H9 (cell line): ENCODE results near the gene GPC1. TPM values are rescaled to one million over a fixed set of nuclear protein-coding genes. Genes with fewer than 3 reads are reported as not detected.

Source experiments
- DNase-seq: peaks from one replicate; pipeline ENCODE4 v3.0.0-alpha.2; 2017
- H2AFZ ChIP-seq: one replicate; pipeline ENCODE4 v1.6.1; 2013; ENCODE audit warnings: mild to moderate bottlenecking, low read length, control low read depth, moderate library complexity
- H2AK5ac ChIP-seq: 2 replicates; pipeline ENCODE4 v1.6.1; 2013; ENCODE audit warnings: low read length, control low read depth, mixed read lengths; ENCODE audit not compliant: insufficient read length
- H2BK120ac ChIP-seq: one replicate; pipeline ENCODE4 v1.6.1; 2013; ENCODE audit warnings: low read depth, mild to moderate bottlenecking, low read length, control low read depth, inconsistent platforms; ENCODE audit not compliant: poor library complexity, severe bottlenecking
- H2BK12ac ChIP-seq: 2 replicates; pipeline ENCODE4 v1.6.1; 2013; ENCODE audit warnings: low read length, control low read depth, mixed read lengths, low read depth; ENCODE audit not compliant: insufficient read length
- H2BK15ac ChIP-seq: 2 replicates; pipeline ENCODE4 v1.6.1; 2013; ENCODE audit warnings: low read depth, low read length, control low read depth
- H2BK20ac ChIP-seq: one replicate; pipeline ENCODE4 v1.6.1; 2013; ENCODE audit warnings: low read depth, mild to moderate bottlenecking, low read length, control low read depth, inconsistent platforms; ENCODE audit not compliant: poor library complexity, severe bottlenecking
- H2BK5ac ChIP-seq: 2 replicates; pipeline ENCODE4 v1.6.1; 2013; ENCODE audit warnings: low read length, control low read depth, mixed read lengths; ENCODE audit not compliant: insufficient read length
- H3K14ac ChIP-seq: 2 replicates; pipeline ENCODE4 v1.6.1; 2013; ENCODE audit warnings: low read length, control low read depth; ENCODE audit not compliant: insufficient read depth
- H3K18ac ChIP-seq: 2 replicates; pipeline ENCODE4 v1.6.1; 2013; ENCODE audit warnings: low read depth, mild to moderate bottlenecking, mixed read lengths, low read length, control low read depth; ENCODE audit not compliant: insufficient read length
- H3K23ac ChIP-seq: 2 replicates; pipeline ENCODE4 v1.6.1; 2013; ENCODE audit warnings: low read length, control low read depth, mixed read lengths, low read depth; ENCODE audit not compliant: insufficient read length
- H3K23me2 ChIP-seq: 2 replicates; pipeline ENCODE4 v1.6.1; 2013; ENCODE audit warnings: low read depth, mild to moderate bottlenecking, mixed read lengths, low read length, control low read depth; ENCODE audit not compliant: insufficient read length, poor library complexity, severe bottlenecking
- H3K27ac ChIP-seq: 2 replicates; pipeline ENCODE4 v1.5.1; 2013; ENCODE audit warnings: low read length, control low read depth, mixed read lengths, low read depth; ENCODE audit not compliant: insufficient read length
- H3K27me3 ChIP-seq: 2 replicates; pipeline ENCODE4 v1.6.1; 2013; ENCODE audit warnings: low read length, control low read depth, inconsistent platforms; ENCODE audit not compliant: insufficient read depth
- H3K4ac ChIP-seq: 2 replicates; pipeline ENCODE4 v1.6.1; 2013; ENCODE audit warnings: low read depth, mild to moderate bottlenecking, control low read depth, inconsistent platforms, low read length, moderate library complexity
- H3K4me1 ChIP-seq: 2 replicates; pipeline ENCODE4 v1.6.1; 2013; ENCODE audit warnings: low read length, control low read depth, inconsistent platforms; ENCODE audit not compliant: insufficient read depth
- H3K4me2 ChIP-seq: 2 replicates; pipeline ENCODE4 v1.6.1; 2013; ENCODE audit warnings: low read length, control low read depth, mixed read lengths; ENCODE audit not compliant: insufficient read length, insufficient read depth
- H3K56ac ChIP-seq: 2 replicates; pipeline ENCODE4 v1.6.1; 2013; ENCODE audit warnings: low read depth, mild to moderate bottlenecking, mixed read lengths, low read length, control low read depth; ENCODE audit not compliant: insufficient read length
- H3K79me1 ChIP-seq: 2 replicates; pipeline ENCODE4 v1.6.1; 2013; ENCODE audit warnings: low read depth, mild to moderate bottlenecking, moderate library complexity, low read length, control low read depth, inconsistent platforms; ENCODE audit not compliant: insufficient read depth, poor library complexity, severe bottlenecking
- H3K79me2 ChIP-seq: 2 replicates; pipeline ENCODE4 v1.6.1; 2013; ENCODE audit warnings: low read length, control low read depth, inconsistent platforms; ENCODE audit not compliant: insufficient read depth
- H3K9ac ChIP-seq: 2 replicates; pipeline ENCODE4 v1.6.1; 2013; ENCODE audit warnings: low read length, control low read depth, mixed read lengths; ENCODE audit not compliant: insufficient read length; ENCODE audit errors: extremely low read depth
- H3K9me3 ChIP-seq: one replicate; pipeline ENCODE4 v1.6.1; 2013; ENCODE audit warnings: low read depth, low read length, inconsistent platforms; ENCODE audit not compliant: control insufficient read depth
- H3T11ph ChIP-seq: one replicate; pipeline ENCODE4 v1.6.1; 2013; ENCODE audit warnings: mild to moderate bottlenecking, low read length, control low read depth, inconsistent platforms
- H4K20me1 ChIP-seq: one replicate; pipeline ENCODE4 v1.6.1; 2013; ENCODE audit not compliant: control insufficient read depth, insufficient read length, insufficient read depth
- H4K5ac ChIP-seq: 2 replicates; pipeline ENCODE4 v1.6.1; 2013; ENCODE audit warnings: low read depth, mild to moderate bottlenecking, mixed read lengths, low read length, control low read depth; ENCODE audit not compliant: insufficient read length
- H4K8ac ChIP-seq: replicated peaks from 2 replicates; pipeline ENCODE4 v1.6.1; 2013; ENCODE audit warnings: low read length, control low read depth, mixed read lengths, low read depth; ENCODE audit not compliant: insufficient read length
- H4K91ac ChIP-seq: 2 replicates; pipeline ENCODE4 v1.6.1; 2013; ENCODE audit warnings: low read depth, mild to moderate bottlenecking, moderate library complexity, mixed read lengths, low read length, control low read depth; ENCODE audit not compliant: insufficient read length
- H3K27ac Mint-ChIP-seq, 3 experiments: 2 replicates in 2 of 3; 3 replicates in 1 of 3; pipeline ENCODE4 v1.8.0; 2020 to 2021; ENCODE audit warnings: mixed read lengths in 3 of 3, mild to moderate bottlenecking in 1 of 3, moderate library complexity in 1 of 3
- H3K27me3 Mint-ChIP-seq: 2 replicates; pipeline ENCODE4 v1.8.0; 2021; ENCODE audit warnings: low read depth, mild to moderate bottlenecking, moderate library complexity, mixed read lengths
- H3K36me3 Mint-ChIP-seq, 3 experiments: 2 replicates in 2 of 3; 3 replicates in 1 of 3; pipeline ENCODE4 v1.8.0; 2020 to 2021; ENCODE audit warnings: low read depth in 3 of 3, mixed read lengths in 3 of 3; ENCODE audit not compliant: insufficient read depth in 1 of 3
- H3K4me1 Mint-ChIP-seq, 2 experiments: 2 replicates each; pipeline ENCODE4 v1.8.0; 2020; ENCODE audit warnings: mixed read lengths in 2 of 2
- H3K4me3 Mint-ChIP-seq, 2 experiments: 2 replicates in 1 of 2; 3 replicates in 1 of 2; pipeline ENCODE4 v1.8.0; 2020 to 2021; ENCODE audit warnings: mild to moderate bottlenecking in 2 of 2, mixed read lengths in 2 of 2, moderate library complexity in 1 of 2
- H3K9me3 Mint-ChIP-seq, 2 experiments: 2 replicates in 1 of 2; 3 replicates in 1 of 2; pipeline ENCODE4 v1.8.0; 2020; ENCODE audit warnings: mild to moderate bottlenecking in 2 of 2, mixed read lengths in 2 of 2, moderate library complexity in 1 of 2
- WGBS: extraction: QIAGEN DNeasy Blood & Tissue Kit; methylation state at CpG from one replicate; pipeline ENCODE4 v1.1.7; 2013; ENCODE audit warnings: missing lambda C conversion rate, low lambda C conversion rate, mixed read lengths; ENCODE audit not compliant: insufficient read length; ENCODE audit errors: extremely low coverage; 5-methylcytosine and 5-hydroxymethylcytosine counted together
- total RNA-seq: library from RNA; stranded (reverse); gene quantifications from 2 replicates; pipeline ENCODE4 v1.2.1, GENCODE V29; 2021
- TF ChIP-seq, protein P1 (sequence below): fragments of 200-600 bp; sonication (generic); conservative IDR thresholded peaks from 3 replicates; pipeline ENCODE4 v1.8.0; 2021; ENCODE audit warnings: antibody characterized with exemption, mild to moderate bottlenecking

The GPC1 gene
- total RNA-seq, 1 experiment from 2014 or later = 39.4 TPM

DNA sequence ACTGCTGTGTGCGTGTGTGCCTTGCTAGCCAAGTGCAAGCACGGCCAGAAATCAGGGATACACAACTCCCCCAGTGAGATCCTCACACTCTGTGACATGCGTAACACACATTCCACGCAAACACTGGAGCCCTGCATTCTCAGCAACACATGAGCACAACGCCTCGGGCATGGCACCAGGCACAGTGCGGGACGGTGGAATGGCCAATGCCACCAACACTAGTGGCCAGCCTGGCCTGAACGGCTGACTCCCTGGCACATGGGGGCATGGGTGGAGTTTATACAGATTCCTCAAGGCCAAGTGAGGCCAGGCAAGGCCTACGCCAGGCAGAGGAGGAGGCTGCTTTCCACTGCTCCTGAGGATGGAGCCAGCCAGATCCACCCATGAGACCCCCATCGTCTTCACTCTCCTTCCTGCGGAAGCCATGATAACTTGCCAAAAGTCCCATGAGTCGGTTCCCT, 66.1 kb downstream of the GPC1 start:
- Histone ChIP-seq H2BK5ac (no peak overlapping the region), H3K18ac (no peak overlapping the region), H3K4ac (no peak overlapping the region), H3K9ac (no peak overlapping the region), H2AK5ac (no peak overlapping the region), H3K4me2 (no peak overlapping the region), H4K20me1 (no peaks in the 10 kb centered on the region), H2BK12ac (no peak overlapping the region), H2AFZ (no peak overlapping the region), H3K23ac (no peak overlapping the region), H2BK120ac (no peak overlapping the region), H3K79me2 (no peaks in the 10 kb centered on the region), H3K4me1 (no peaks in the 10 kb centered on the region), H4K91ac (no peak overlapping the region), H3T11ph (no peak overlapping the region), H2BK15ac (no peak overlapping the region), H3K27ac (no peak overlapping the region), H4K5ac (no peak overlapping the region), H3K79me1 (no peaks in the 10 kb centered on the region), H3K23me2 (no peaks in the 10 kb centered on the region), H2BK20ac (no peak overlapping the region), H4K8ac (no peak overlapping the region), H3K9me3 (no peaks in the 10 kb centered on the region), H3K14ac (no peak overlapping the region), H3K56ac (no peak overlapping the region), H3K27me3 (no peaks in the 10 kb centered on the region)
- Mint-ChIP-seq H3K4me3 (no peak overlapping the region), H3K27ac (no peak overlapping the region), H3K27me3 (no peaks in the 10 kb centered on the region; the same call in none of the 2 replicates), H3K36me3 (peaks cover 0 to 3% (median 3%) of the 10 kb centered on the region in 3 experiments; a peak in 2 of 7 replicates), H3K9me3 (peaks cover 0 to 4% of the 10 kb centered on the region in 2 experiments; a peak in 1 of 5 replicates), H3K4me1 (no peaks in the 10 kb centered on the region)
- no CpG with 5 or more reads among the region's 13 CpGs for WGBS
- TF ChIP-seq, protein P1, sequence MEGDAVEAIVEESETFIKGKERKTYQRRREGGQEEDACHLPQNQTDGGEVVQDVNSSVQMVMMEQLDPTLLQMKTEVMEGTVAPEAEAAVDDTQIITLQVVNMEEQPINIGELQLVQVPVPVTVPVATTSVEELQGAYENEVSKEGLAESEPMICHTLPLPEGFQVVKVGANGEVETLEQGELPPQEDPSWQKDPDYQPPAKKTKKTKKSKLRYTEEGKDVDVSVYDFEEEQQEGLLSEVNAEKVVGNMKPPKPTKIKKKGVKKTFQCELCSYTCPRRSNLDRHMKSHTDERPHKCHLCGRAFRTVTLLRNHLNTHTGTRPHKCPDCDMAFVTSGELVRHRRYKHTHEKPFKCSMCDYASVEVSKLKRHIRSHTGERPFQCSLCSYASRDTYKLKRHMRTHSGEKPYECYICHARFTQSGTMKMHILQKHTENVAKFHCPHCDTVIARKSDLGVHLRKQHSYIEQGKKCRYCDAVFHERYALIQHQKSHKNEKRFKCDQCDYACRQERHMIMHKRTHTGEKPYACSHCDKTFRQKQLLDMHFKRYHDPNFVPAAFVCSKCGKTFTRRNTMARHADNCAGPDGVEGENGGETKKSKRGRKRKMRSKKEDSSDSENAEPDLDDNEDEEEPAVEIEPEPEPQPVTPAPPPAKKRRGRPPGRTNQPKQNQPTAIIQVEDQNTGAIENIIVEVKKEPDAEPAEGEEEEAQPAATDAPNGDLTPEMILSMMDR = no peak
- peak; percentile 10 for DNase-seq
